Memory B cell (primary cell): Measurements from ENCODE around the gene CRABP2.

Experiments used
- ATAC-seq: fragments of 150-1000 bp; cut with Tn5 transposase; 2 replicates; pipeline ENCODE4 v1.10.0; 2021; ENCODE audit warnings: low read depth, mild to moderate bottlenecking, moderate library complexity
- DNase-seq, 2 donors: peaks; one replicate each; pipeline ENCODE4 v3.0.0; 2022; ENCODE audit warnings: low spot score in 2 of 2
- H3K27ac Mint-ChIP-seq: one replicate; pipeline ENCODE4 v1.8.0; 2022; ENCODE audit warnings: mild to moderate bottlenecking, moderate library complexity, mixed read lengths
- H3K27me3 Mint-ChIP-seq: one replicate; pipeline ENCODE4 v1.8.0; 2022; ENCODE audit warnings: mixed read lengths
- H3K36me3 Mint-ChIP-seq: one replicate; pipeline ENCODE4 v1.8.0; 2022; ENCODE audit warnings: mild to moderate bottlenecking, mixed read lengths
- H3K4me1 Mint-ChIP-seq: one replicate; pipeline ENCODE4 v1.8.0; 2022; ENCODE audit warnings: mixed read lengths
- H3K4me3 Mint-ChIP-seq: one replicate; pipeline ENCODE4 v1.8.0; 2022; ENCODE audit warnings: mild to moderate bottlenecking, moderate library complexity, mixed read lengths
- H3K9me3 Mint-ChIP-seq: one replicate; pipeline ENCODE4 v1.8.0; 2022; ENCODE audit warnings: mixed read lengths

The CRABP2 gene

DNA sequence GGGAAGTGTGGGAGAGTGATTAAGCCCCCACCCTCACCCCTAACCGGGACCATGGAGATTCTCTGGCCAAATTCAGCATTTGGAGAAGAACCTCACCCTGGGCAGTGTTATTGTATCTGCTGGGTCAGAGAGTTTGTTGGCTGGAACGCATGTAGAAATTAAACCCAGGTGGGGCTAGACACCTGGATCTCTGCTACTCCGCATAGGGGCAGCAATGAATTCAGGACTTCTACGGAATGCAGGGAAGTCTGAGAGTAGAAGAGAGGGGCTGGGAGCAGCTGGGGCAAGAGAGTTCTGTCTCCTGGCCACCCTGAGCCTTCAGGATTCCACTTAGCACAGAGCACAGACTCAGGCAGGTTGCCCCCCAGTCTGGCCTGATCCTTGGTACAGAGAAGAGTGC, 3.6 kb upstream of the CRABP2 start:
- Mint-ChIP-seq H3K4me3 (no peak overlapping the region), H3K9me3 (no peaks in the 10 kb centered on the region), H3K36me3 (no peaks in the 10 kb centered on the region), H3K4me1 (peaks cover 15% of the 10 kb centered on the region), H3K27ac (peak overlapping the region; percentile 36), H3K27me3 (peaks cover 4% of the 10 kb centered on the region)
- ATAC-seq, result no peak
- no peak for DNase-seq

DNA sequence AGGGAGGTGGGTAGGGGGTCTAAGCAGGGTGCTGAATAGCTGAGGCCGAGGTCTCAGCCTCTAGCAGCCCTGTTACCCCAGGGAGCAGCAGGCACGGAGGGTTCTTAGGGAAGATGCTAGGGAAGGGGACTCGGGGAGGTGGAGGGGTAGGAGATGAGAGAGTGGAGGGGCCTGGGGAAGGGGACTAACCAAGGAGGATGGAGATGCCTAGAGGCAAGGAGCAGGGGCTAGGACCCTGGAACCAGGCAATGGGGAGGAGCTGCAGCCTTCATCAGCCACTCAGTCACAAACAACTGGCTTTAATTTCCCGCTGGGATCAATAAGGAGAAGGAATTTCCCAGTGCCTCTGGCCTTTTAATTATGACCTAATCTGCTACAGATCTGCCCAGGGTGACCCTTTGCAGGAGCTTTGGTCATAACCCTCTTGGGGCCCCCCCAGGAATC, 2.9 kb upstream of the CRABP2 start:
- Mint-ChIP-seq H3K36me3 (no peaks in the 10 kb centered on the region), H3K4me3 (no peak overlapping the region), H3K27me3 (peaks cover 8% of the 10 kb centered on the region), H3K4me1 (peaks cover 15% of the 10 kb centered on the region), H3K27ac (no peak overlapping the region), H3K9me3 (no peaks in the 10 kb centered on the region)
- DNase-seq, result no peak
- ATAC-seq, result no peak

DNA sequence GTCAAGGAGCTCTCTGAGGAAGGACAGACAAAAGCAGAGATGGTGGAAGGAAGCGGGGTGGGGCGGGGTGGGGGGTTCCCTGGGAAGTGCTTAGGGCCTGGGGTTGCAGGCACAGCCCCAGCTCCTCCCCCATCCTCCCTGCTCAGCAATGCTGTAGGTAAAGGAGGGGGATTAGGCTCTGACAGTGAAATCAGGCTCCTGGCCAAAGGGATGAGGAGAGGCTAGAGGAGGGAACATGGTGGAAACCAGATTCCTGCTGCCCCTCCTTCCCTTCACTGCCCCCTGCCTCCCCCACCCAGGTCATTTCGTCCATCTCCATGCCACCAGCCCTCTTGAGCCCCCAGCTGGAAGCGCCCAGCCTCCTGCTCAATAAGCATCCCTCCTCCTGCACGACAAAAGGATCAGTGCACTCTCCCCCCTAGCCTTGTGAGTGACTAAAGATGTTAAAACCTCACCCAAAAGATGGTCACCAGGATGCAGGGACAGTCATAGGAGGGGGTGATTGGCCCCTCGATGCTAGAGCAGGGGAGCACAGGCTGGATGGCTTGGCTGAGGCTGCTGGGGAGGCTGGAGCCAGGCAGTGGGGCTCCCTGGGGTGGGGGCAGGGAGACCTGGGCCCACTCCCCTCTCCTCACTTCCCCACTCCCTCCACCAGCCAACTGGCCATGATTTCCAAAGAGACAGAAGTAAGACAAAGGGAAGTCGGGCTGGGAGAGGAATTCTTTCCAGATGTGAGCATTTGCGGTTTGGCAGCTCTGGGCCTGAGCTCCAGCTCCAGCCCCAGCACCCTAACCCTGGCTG, 2.2 kb upstream of the CRABP2 start:
- no peaks in the 10 kb centered on the region for H3K9me3 Mint-ChIP-seq
- no peaks in the 10 kb centered on the region for H3K36me3 Mint-ChIP-seq

DNA sequence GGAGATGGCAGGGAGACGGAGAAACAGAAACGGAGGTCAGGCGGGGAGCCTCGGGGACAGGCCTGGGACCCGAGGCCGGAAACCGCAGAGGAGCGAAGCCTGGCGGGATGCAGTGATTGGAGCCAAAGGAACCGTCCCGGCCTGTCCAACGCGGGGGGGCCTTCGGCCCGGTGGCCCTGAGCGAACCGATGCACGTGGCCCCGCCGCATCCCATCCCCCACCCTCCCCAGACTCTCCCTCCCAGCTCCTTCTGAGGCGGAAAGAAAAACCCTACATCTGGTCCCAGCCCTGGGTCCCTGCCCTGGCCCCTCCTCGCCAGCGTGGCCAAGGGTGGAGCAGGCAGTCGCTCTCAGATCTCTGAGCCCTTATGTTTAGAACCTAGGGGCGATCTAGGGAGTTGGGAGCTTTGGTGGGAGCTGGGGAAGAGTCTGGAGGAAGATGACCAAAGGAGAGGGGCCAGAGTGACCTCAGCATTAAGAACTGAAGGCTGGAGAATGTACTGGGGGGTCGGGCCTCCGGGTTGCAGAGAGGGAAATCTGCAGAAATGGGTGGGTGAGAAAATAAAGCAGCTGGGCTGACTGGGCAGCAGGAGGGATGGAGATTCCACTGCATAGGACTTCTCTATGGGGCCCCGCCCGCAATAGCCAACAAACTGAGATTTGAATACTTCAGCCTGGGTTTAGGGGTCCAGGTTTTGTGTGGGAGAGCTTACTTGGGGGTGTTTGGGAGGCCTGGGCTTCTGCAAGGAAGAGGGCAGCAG, 1.5 kb upstream of the CRABP2 start:
- Mint-ChIP-seq H3K9me3 (no peaks in the 10 kb centered on the region), H3K27ac (peak overlapping the region; percentile 67), H3K36me3 (no peaks in the 10 kb centered on the region), H3K27me3 (peaks cover 10% of the 10 kb centered on the region), H3K4me1 (peaks cover 15% of the 10 kb centered on the region), H3K4me3 (peak overlapping the region; percentile 93)
- DNase-seq (no peak), ATAC-seq (peak; percentile 8)

More for the DNA sequence above, 2.2 kb upstream of the CRABP2 start:
- Mint-ChIP-seq H3K4me3 (no peak overlapping the region), H3K4me1 (peaks cover 15% of the 10 kb centered on the region), H3K27me3 (peaks cover 10% of the 10 kb centered on the region), H3K27ac (no peak overlapping the region)
- ATAC-seq (no peak), DNase-seq (no peak)

DNA sequence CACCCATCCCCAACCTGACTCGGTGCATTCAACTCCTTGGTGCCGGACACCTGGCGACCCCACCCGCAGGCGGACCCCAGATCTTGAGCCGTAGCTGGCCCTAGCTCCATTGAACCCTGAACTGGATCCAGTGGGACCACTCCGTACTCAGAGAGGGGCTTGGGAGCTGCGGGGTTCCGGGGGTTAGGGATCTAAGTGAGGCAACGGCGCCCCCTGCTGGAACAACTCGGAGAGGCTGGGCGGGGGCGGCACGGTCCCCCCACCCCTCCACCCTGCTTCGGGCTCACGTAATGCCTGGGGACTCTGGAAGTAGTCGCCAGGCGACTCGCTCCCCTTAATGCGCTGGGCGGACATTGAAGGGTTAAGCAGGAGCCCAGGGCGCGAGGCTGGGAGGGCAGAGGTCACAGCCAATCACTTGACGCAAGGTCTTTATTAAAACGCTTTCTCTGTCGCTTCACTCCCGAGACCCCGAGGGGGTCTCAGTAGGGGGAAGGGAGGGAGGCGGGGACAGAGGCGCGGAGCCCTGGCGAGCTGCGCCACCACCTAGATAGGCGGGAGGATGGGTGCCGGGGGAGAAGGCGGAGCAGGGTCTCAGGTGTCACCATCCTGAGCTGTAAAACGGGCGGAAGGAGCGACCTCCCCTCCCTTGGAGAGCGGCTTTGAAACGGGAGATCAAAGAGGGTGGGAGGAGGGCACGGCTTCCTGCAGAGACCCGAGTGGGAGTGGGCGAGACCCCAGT, 704 bp upstream of the CRABP2 start:
- Mint-ChIP-seq H3K36me3 (no peaks in the 10 kb centered on the region), H3K27me3 (peaks cover 14% of the 10 kb centered on the region), H3K4me1 (peaks cover 15% of the 10 kb centered on the region), H3K4me3 (peak overlapping the region; percentile 93), H3K9me3 (no peaks in the 10 kb centered on the region), H3K27ac (peak overlapping the region; percentile 67)
- ATAC-seq (peak; percentile 78), DNase-seq (peak; percentile 63 to 68)

DNA sequence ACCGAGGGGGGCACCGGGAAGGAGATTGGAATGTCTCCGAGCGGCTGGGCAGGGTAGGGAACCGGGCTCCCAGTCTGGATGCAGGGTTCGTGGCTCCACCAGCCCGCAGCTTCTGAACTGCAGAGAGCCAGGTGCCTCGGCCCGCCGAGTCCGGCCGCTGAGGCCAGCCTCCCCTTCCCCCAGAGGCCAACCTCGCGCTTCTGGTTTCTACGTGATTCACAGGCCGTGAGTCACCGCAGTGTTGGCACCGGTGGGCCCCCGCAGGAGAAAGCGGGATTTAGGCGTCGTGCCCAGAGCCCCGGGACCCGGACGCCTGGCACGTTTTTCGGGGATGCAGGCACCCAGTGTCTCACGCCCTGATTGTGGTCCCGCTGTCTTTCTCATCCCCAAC, 458 bp downstream of the CRABP2 start:
- peaks cover 15% of the 10 kb centered on the region for H3K4me1 Mint-ChIP-seq
- H3K27me3 Mint-ChIP-seq, result peaks cover 17% of the 10 kb centered on the region
- no peaks in the 10 kb centered on the region for H3K36me3 Mint-ChIP-seq
- DNase-seq, result no peak
- no peak overlapping the region for H3K27ac Mint-ChIP-seq
- peak overlapping the region; percentile 93 for H3K4me3 Mint-ChIP-seq
- ATAC-seq, result no peak
- no peaks in the 10 kb centered on the region for H3K9me3 Mint-ChIP-seq

DNA sequence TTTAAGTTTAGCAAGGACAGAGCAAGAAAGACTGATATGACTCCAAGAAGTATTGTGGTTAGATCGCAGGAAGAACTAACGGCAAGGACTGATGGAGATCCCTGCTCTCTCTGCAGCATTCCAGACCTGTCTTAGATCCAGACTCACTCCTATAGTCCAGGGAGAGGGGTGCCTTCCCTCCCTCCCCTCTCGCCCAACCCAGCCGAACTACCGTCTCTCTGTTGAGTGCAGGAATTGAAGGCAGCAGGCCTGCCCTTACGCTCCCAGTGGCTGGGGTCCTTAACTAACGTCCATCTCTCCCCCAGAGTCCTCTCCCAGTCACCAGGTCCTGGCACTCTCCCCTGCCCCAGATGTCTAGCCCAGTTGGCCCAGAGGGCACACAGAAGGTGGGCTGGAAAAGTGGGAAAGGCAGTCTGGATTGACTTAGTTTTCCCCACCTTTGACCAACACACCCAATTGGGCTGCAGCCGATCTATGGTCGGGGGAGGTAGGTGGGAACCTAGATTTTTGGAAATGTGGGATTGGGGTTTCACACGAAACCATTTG, 1.1 kb downstream of the CRABP2 start:
- Mint-ChIP-seq H3K9me3 (no peaks in the 10 kb centered on the region), H3K36me3 (no peaks in the 10 kb centered on the region), H3K27ac (no peak overlapping the region), H3K4me1 (peaks cover 15% of the 10 kb centered on the region), H3K4me3 (peak overlapping the region; percentile 32), H3K27me3 (peaks cover 21% of the 10 kb centered on the region)
- ATAC-seq (no peak), DNase-seq (no peak)

DNA sequence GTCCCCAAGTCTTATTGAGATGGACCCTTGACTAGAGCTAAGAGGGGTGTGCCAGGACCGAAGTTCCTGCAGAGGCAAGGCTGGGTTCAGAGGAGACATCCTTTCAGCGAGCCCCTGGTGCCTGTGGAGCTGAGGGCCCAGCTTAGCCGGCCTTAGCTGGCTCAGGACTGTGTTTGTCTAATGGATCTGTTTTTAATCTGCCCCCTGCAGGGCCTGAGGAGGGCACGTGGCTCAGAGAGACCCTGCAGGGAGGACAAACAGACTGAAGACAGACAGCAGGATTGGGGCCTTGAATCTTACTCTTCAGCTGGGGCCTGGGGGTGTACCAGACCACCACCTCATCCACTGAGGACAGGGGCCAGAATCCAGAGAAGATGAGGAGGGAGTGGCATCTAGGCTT, 1.6 kb downstream of the CRABP2 start:
- Mint-ChIP-seq H3K4me3 (peak overlapping the region; percentile 21), H3K27me3 (peaks cover 26% of the 10 kb centered on the region), H3K36me3 (peaks cover 4% of the 10 kb centered on the region), H3K9me3 (no peaks in the 10 kb centered on the region), H3K4me1 (peaks cover 15% of the 10 kb centered on the region), H3K27ac (no peak overlapping the region)
- DNase-seq (no peak), ATAC-seq (no peak)

DNA sequence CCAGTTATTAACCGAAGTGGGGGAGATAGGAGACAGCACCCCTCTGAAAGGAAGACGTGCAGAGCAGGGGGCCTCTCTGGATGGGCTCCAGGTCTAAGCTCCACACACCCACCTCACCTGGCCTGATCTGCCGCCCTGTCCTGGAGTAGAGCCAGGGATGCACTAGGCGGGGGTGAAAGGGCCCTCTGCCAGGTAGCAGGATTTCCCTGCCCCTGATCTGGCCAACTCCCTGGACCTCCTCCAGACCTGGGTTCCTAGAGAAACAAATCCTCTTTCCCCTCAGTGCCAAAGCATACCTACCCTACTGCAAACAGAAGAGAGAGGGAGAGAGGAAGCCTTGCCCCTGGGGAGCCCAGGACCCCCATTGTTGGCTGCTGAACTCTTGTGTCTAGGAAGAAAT, 2.0 kb downstream of the CRABP2 start:
- ATAC-seq, result no peak
- Mint-ChIP-seq H3K36me3 (peaks cover 4% of the 10 kb centered on the region), H3K4me1 (peaks cover 15% of the 10 kb centered on the region)

DNA sequence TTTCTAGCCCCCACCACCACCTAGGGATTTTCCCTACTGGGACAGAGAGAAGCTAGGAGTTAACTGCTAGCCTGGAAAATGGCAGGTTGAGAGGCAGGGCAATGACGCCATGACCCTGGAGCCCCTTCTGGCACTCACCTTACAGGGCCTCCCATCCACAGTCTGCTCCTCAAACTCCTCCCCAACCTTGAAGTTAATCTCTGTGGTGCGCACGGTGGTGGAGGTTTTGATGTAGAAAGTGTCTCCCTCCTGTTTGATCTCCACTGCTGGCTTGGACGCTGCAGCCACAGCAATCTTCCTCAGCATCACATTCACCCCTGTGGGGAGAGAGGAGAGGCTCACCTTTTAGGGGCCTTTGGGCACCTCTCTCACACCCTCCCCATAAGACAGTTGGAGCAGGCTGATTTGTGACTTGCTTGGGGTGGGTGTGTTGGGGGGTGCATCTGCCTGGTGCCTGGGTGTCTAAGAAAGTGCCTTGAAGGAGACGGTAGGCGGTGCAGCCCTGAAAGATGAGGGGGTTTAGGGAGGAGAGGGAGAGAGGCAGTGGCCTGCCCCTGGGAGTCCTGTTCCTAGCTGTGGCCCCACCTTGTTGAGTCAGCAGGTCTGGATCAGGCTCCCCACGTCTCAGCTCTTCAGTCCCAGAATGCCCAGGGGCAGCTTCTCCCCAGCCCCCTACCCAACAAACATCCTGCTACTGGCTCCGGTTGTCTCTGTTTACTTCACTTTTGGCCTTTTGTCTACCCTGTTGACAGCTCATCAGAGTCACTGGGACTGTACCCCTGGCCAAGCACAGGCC, 4.4 kb downstream of the CRABP2 start:
- Mint-ChIP-seq H3K27me3 (peaks cover 38% of the 10 kb centered on the region), H3K4me3 (no peak overlapping the region), H3K4me1 (peaks cover 7% of the 10 kb centered on the region), H3K9me3 (no peaks in the 10 kb centered on the region), H3K27ac (no peak overlapping the region), H3K36me3 (peaks cover 6% of the 10 kb centered on the region)
- ATAC-seq, result no peak
- no peak for DNase-seq

More for the DNA sequence above, 2.0 kb downstream of the CRABP2 start:
- Mint-ChIP-seq H3K27me3 (peaks cover 27% of the 10 kb centered on the region), H3K4me3 (no peak overlapping the region), H3K9me3 (no peaks in the 10 kb centered on the region), H3K27ac (no peak overlapping the region)
- DNase-seq, result no peak

DNA sequence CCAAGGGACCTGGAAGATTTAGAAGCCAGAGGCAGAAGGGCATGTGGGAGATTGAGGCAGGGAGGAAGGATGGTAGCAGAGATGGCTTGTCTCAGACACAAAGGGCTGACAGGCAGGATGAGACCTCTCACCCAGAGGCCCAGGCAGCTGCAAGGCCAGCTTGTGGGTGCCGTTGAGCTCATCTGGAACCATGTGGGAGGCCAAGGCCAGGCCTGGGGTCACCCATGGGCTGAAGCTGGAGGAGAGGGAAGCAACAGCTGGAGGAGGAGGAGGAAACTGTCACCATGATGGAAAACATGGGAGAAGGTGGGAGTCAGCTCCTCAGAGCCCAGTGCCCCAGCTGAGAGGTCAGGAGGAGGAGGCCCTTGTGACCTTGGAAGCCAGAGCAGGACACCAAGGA, 6.4 kb downstream of the CRABP2 start:
- DNase-seq, result no peak
- H3K27me3 Mint-ChIP-seq, result peaks cover 36% of the 10 kb centered on the region
- H3K4me3 Mint-ChIP-seq, result no peak overlapping the region
- H3K9me3 Mint-ChIP-seq, result no peaks in the 10 kb centered on the region
- H3K27ac Mint-ChIP-seq, result no peak overlapping the region
- peaks cover 7% of the 10 kb centered on the region for H3K36me3 Mint-ChIP-seq
- H3K4me1 Mint-ChIP-seq, result no peaks in the 10 kb centered on the region
- no peak for ATAC-seq

DNA sequence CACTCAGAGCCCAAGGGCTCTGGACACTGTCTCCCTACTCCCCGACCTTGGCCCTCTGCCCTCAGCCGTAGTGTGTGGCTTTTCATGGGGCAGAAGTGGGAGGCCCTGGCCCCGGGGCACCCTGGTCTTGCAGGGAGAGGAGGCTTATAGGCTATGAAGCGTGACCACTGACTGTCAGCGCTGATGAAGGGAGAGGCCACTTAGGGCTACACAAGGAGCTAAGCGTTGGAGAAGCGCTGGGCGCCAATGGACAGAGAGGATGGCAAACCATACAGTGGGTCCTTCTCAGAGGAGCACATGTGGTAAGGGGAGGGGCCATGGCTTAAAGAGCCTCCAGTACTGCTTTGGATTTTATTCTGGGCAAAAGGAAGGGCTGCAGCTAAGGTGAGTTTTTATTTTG, 7.9 kb downstream of the CRABP2 start:
- no peaks in the 10 kb centered on the region for H3K9me3 Mint-ChIP-seq
- DNase-seq (no peak), ATAC-seq (no peak)
- H3K27me3 Mint-ChIP-seq, result peaks cover 35% of the 10 kb centered on the region
- peaks cover 7% of the 10 kb centered on the region for H3K36me3 Mint-ChIP-seq
- peaks cover 3% of the 10 kb centered on the region for H3K4me1 Mint-ChIP-seq
- no peak overlapping the region for H3K27ac Mint-ChIP-seq
- no peak overlapping the region for H3K4me3 Mint-ChIP-seq

DNA sequence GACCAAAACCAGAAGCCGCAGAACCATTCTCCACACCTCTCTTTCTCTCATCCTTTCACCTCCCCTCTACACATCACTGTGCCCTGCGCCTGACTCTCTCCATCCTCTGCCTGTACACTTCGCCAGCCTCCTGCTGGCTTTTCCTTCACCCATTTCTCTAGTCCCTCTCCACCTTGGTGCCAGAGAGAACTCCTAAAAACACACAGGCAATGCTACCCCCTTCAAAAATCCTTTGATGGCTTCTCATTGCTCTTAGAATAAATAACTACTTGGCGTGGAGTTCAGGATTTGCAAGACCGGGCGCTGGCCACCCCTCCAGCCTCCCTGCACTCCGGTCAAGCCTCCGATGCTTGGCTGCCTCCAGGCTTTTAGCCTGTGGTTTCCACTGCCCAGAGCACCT, 8.6 kb downstream of the CRABP2 start:
- peaks cover 7% of the 10 kb centered on the region for H3K36me3 Mint-ChIP-seq
- H3K4me1 Mint-ChIP-seq, result peaks cover 10% of the 10 kb centered on the region
- H3K9me3 Mint-ChIP-seq, result no peaks in the 10 kb centered on the region
- ATAC-seq, result no peak
- no peak overlapping the region for H3K27ac Mint-ChIP-seq
- no peak for DNase-seq
- H3K4me3 Mint-ChIP-seq, result no peak overlapping the region
- peaks cover 42% of the 10 kb centered on the region for H3K27me3 Mint-ChIP-seq
